ENCODE data around the gene KRT33A. TPM values are rescaled to one million over a fixed set of nuclear protein-coding genes. Genes with fewer than 3 reads are reported as not detected.

KRT33A gene
- total and polyA plus RNA-seq, 2 experiments from 2014 or later = not detected

- no peaks in the 10 kb centered on the region for H3K9me3 ChIP-seq (ENCODE audit: low read depth)
- H3K36me3 ChIP-seq (replicated peaks; ENCODE audit: insufficient read depth, low read depth) = no peaks in the 10 kb centered on the region
- no peaks in the 10 kb centered on the region for H4K20me1 ChIP-seq (ENCODE audit: insufficient read depth, poor library complexity, severe bottlenecking)
- no peak overlapping the region for H3K4me3 ChIP-seq
- no peaks in the 10 kb centered on the region for H3K27me3 ChIP-seq
- H3K4me2 ChIP-seq = no peak overlapping the region
- no peak overlapping the region for H3K27ac ChIP-seq
- no peaks in the 10 kb centered on the region for H3K4me1 ChIP-seq (ENCODE audit: insufficient read depth)
- no peaks in the 10 kb centered on the region for H3K79me2 ChIP-seq
- 85% methylated on average over 10 of the region's 10 CpGs for WGBS (ENCODE audit: low lambda C conversion rate, missing lambda C conversion rate)
- no peaks in the 10 kb centered on the region for H3K9me2 ChIP-seq (replicated peaks; ENCODE audit: insufficient read depth)
- TF ChIP-seq EZH2phosphoT487 (IDR thresholded peaks at IDR 0.05; ENCODE audit: low read depth, severe bottlenecking, unreplicated experiment) = no peak
- no peak for TF ChIP-seq EZH2 (IDR thresholded peaks at IDR 0.05; ENCODE audit: borderline replicate concordance)
- TF ChIP-seq, protein P1, sequence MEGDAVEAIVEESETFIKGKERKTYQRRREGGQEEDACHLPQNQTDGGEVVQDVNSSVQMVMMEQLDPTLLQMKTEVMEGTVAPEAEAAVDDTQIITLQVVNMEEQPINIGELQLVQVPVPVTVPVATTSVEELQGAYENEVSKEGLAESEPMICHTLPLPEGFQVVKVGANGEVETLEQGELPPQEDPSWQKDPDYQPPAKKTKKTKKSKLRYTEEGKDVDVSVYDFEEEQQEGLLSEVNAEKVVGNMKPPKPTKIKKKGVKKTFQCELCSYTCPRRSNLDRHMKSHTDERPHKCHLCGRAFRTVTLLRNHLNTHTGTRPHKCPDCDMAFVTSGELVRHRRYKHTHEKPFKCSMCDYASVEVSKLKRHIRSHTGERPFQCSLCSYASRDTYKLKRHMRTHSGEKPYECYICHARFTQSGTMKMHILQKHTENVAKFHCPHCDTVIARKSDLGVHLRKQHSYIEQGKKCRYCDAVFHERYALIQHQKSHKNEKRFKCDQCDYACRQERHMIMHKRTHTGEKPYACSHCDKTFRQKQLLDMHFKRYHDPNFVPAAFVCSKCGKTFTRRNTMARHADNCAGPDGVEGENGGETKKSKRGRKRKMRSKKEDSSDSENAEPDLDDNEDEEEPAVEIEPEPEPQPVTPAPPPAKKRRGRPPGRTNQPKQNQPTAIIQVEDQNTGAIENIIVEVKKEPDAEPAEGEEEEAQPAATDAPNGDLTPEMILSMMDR (IDR thresholded peaks at IDR 0.05; ENCODE audit: poor library complexity) = no peak
- DNase-seq (ENCODE audit: low spot score) = no peak
- H2AFZ ChIP-seq = no peak overlapping the region
Measured at GRCh38 chr17:41367426-41368075, 16.9 kb upstream of the KRT33A start.

- H4K20me1 ChIP-seq (ENCODE audit: insufficient read depth, poor library complexity, severe bottlenecking) = no peaks in the 10 kb centered on the region
- H3K9me3 ChIP-seq (ENCODE audit: low read depth) = no peaks in the 10 kb centered on the region
- H3K79me2 ChIP-seq = no peaks in the 10 kb centered on the region
- H3K27me3 ChIP-seq = no peaks in the 10 kb centered on the region
- H3K4me1 ChIP-seq (ENCODE audit: insufficient read depth) = no peaks in the 10 kb centered on the region
- no peak overlapping the region for H3K27ac ChIP-seq
- no peak overlapping the region for H3K4me3 ChIP-seq
- no peak overlapping the region for H3K4me2 ChIP-seq
- no peaks in the 10 kb centered on the region for H3K36me3 ChIP-seq (replicated peaks; ENCODE audit: insufficient read depth, low read depth)
- no peak overlapping the region for H2AFZ ChIP-seq
- TF ChIP-seq EZH2 (IDR thresholded peaks at IDR 0.05; ENCODE audit: borderline replicate concordance) (no peak), EZH2phosphoT487 (IDR thresholded peaks at IDR 0.05; ENCODE audit: low read depth, severe bottlenecking, unreplicated experiment) (no peak)
- TF ChIP-seq, protein P1 (IDR thresholded peaks at IDR 0.05; ENCODE audit: poor library complexity) = no peak
- no peak for DNase-seq (ENCODE audit: low spot score)
- no peaks in the 10 kb centered on the region for H3K9me2 ChIP-seq (replicated peaks; ENCODE audit: insufficient read depth)
Measured at GRCh38 chr17:41366070-41366469, 15.4 kb upstream of the KRT33A start.

GRCh38 chr17:41363881-41364280, 13.3 kb upstream of the KRT33A start:
- no peak overlapping the region for H3K4me2 ChIP-seq
- H4K20me1 ChIP-seq (ENCODE audit: insufficient read depth, poor library complexity, severe bottlenecking) = no peaks in the 10 kb centered on the region
- H3K9me3 ChIP-seq (ENCODE audit: low read depth) = no peaks in the 10 kb centered on the region
- H3K36me3 ChIP-seq (replicated peaks; ENCODE audit: insufficient read depth, low read depth) = no peaks in the 10 kb centered on the region
- no peak overlapping the region for H3K27ac ChIP-seq
- no peak overlapping the region for H2AFZ ChIP-seq
- H3K9me2 ChIP-seq (replicated peaks; ENCODE audit: insufficient read depth) = no peaks in the 10 kb centered on the region
- no peaks in the 10 kb centered on the region for H3K4me1 ChIP-seq (ENCODE audit: insufficient read depth)
- no peaks in the 10 kb centered on the region for H3K79me2 ChIP-seq
- no peaks in the 10 kb centered on the region for H3K27me3 ChIP-seq
- H3K4me3 ChIP-seq = no peak overlapping the region
- WGBS (ENCODE audit: low lambda C conversion rate, missing lambda C conversion rate) = 90% methylated on average over 2 of the region's 2 CpGs
- no peak for DNase-seq (ENCODE audit: low spot score)
- TF ChIP-seq EZH2 (IDR thresholded peaks at IDR 0.05; ENCODE audit: borderline replicate concordance) (no peak), EZH2phosphoT487 (IDR thresholded peaks at IDR 0.05; ENCODE audit: low read depth, severe bottlenecking, unreplicated experiment) (no peak)
- TF ChIP-seq, protein P1 (IDR thresholded peaks at IDR 0.05; ENCODE audit: poor library complexity) = no peak
